Right atrium auricular region (tissue), 2 donors: ENCODE measurements around the gene ETFA. TPM values are rescaled to one million over a fixed set of nuclear protein-coding genes. Genes with fewer than 3 reads are reported as not detected.
"Not testable (repeated sequence)": the region's sequence is repeated elsewhere in the genome, so short reads cannot be mapped to it uniquely, and the experiment has no call there.

ENCODE experiments used
- DNase-seq: peaks from one replicate; pipeline ENCODE4 v3.0.0-alpha.2; 2019; ENCODE audit warnings: low spot score
- H3K27ac ChIP-seq, 2 donors: fragments of 200-600 bp; sonication (generic); 1 replicate in 1 of 2; 2 replicates in 1 of 2; pipeline ENCODE4 v1.5.1; 2016 to 2019
- H3K27me3 ChIP-seq, 2 donors: fragments of 200-600 bp; sonication (generic); one replicate each; pipeline versions ENCODE4 v1.5.1 to v1.6.0; 2017 to 2019
- H3K36me3 ChIP-seq: fragments of 200-600 bp; sonication (generic); one replicate; pipeline ENCODE4 v1.5.1; 2016
- H3K4me1 ChIP-seq, 2 donors: fragments of 200-600 bp; sonication (generic); one replicate each; pipeline versions ENCODE4 v1.5.1 to v1.6.0; 2017 to 2019
- H3K4me3 ChIP-seq, 2 donors: fragments of 200-600 bp; sonication (generic); 1 replicate in 1 of 2; 2 replicates in 1 of 2; pipeline ENCODE4 v1.5.1; 2017 to 2019; ENCODE audit warnings: mild to moderate bottlenecking in 1 of 2, moderate library complexity in 1 of 2
- H3K9me3 ChIP-seq, 2 donors: fragments of 200-600 bp; sonication (generic); one replicate each; pipeline ENCODE4 v1.5.1; 2019
- CTCF ChIP-seq, 2 donors: fragments of 200-600 bp; sonication (generic); IDR thresholded peaks; one replicate each; pipeline ENCODE4 v1.5.1; 2019; ENCODE audit warnings: antibody characterized with exemption in 2 of 2
- total RNA-seq, 2 donors: library from RNA; depleted of rRNA; stranded (reverse); fragments of >200 nt; gene quantifications; one replicate each; pipeline ENCODE4 v1.1.0, GENCODE V29; 2016

ETFA gene
- total RNA-seq, 2 donors from 2014 or later: 109 to 186 TPM

- DNase-seq: no peak
- H3K9me3 ChIP-seq: no peaks in the 10 kb centered on the region
- no peak for TF ChIP-seq CTCF (IDR thresholded peaks at IDR 0.05)
- H3K27ac ChIP-seq: no peak overlapping the region
- peaks cover 0 to 3% of the 10 kb centered on the region in 2 donors for H3K27me3 ChIP-seq
- H3K36me3 ChIP-seq: no peaks in the 10 kb centered on the region
- H3K4me3 ChIP-seq: no peak overlapping the region
- no peaks in the 10 kb centered on the region for H3K4me1 ChIP-seq
Measured at GRCh38 chr15:76324066-76324465, 12.8 kb upstream of the ETFA start.

- no peak for DNase-seq
- H3K27ac ChIP-seq: no peak overlapping the region
- H3K27me3 ChIP-seq: peaks cover 0 to 3% of the 10 kb centered on the region in 2 donors
- TF ChIP-seq CTCF (IDR thresholded peaks at IDR 0.05): no peak
- H3K36me3 ChIP-seq: no peaks in the 10 kb centered on the region
- no peak overlapping the region for H3K4me3 ChIP-seq
- no peaks in the 10 kb centered on the region for H3K9me3 ChIP-seq
- no peaks in the 10 kb centered on the region for H3K4me1 ChIP-seq
Measured at GRCh38 chr15:76321602-76322001, 10.3 kb upstream of the ETFA start.

GRCh38 chr15:76321171-76321570 is 9.9 kb upstream of the ETFA start:
- Histone ChIP-seq H3K36me3 (no peaks in the 10 kb centered on the region), H3K4me3 (no peak overlapping the region), H3K27me3 (peaks cover 0 to 3% of the 10 kb centered on the region in 2 donors), H3K4me1 (no peaks in the 10 kb centered on the region), H3K9me3 (no peaks in the 10 kb centered on the region), H3K27ac (no peak overlapping the region)
- TF ChIP-seq CTCF (IDR thresholded peaks at IDR 0.05): no peak
- DNase-seq: no peak

GRCh38 chr15:76320012-76320411 is 8.7 kb upstream of the ETFA start:
- H3K9me3 ChIP-seq: no peaks in the 10 kb centered on the region
- TF ChIP-seq CTCF (IDR thresholded peaks at IDR 0.05): no peak
- DNase-seq: no peak
- no peak overlapping the region for H3K4me3 ChIP-seq
- H3K4me1 ChIP-seq: no peaks in the 10 kb centered on the region
- no peaks in the 10 kb centered on the region for H3K36me3 ChIP-seq
- peaks cover 0 to 3% of the 10 kb centered on the region in 2 donors for H3K27me3 ChIP-seq
- no peak overlapping the region for H3K27ac ChIP-seq

- no peaks in the 10 kb centered on the region for H3K27me3 ChIP-seq
- no peak for DNase-seq
Measured at GRCh38 chr15:76313731-76314130, 2.5 kb upstream of the ETFA start.

GRCh38 chr15:76313175-76313567 is 1.9 kb upstream of the ETFA start:
- DNase-seq, H3K9me3 ChIP-seq, H3K4me3 ChIP-seq, H3K36me3 ChIP-seq, H3K27ac ChIP-seq, H3K27me3 ChIP-seq: not testable (repeated sequence)
- H3K4me1 ChIP-seq: peaks cover 0 to 21% of the 10 kb centered on the region in 2 donors

More at GRCh38 chr15:76313731-76314130, 2.5 kb upstream of the ETFA start:
- no peaks in the 10 kb centered on the region for H3K36me3 ChIP-seq
- TF ChIP-seq CTCF (IDR thresholded peaks at IDR 0.05): no peak
- no peaks in the 10 kb centered on the region for H3K9me3 ChIP-seq
- H3K4me1 ChIP-seq: peaks cover 0 to 20% of the 10 kb centered on the region in 2 donors
- no peak overlapping the region for H3K27ac ChIP-seq
- no peak overlapping the region for H3K4me3 ChIP-seq
